C4-2B (cell line): Measurements from ENCODE around the gene RPUSD1.

Experiments
- CTCF ChIP-seq: fragments of 450-650 bp; conservative IDR thresholded peaks from 2 replicates; pipeline ENCODE4 v1.5.1; 2017; ENCODE audit warnings: mild to moderate bottlenecking
- ZFX ChIP-seq: fragments of 450-650 bp; IDR thresholded peaks from 2 replicates; pipeline ENCODE4 v1.6.1; 2017

- TF ChIP-seq CTCF: no peak
- TF ChIP-seq ZFX: no peak
These were observed 12.8 kb upstream of the RPUSD1 start for GRCh38 chr16:800834-801511.
